Activated CD4-positive, CD25-positive, alpha-beta regulatory T cell (primary cell): ENCODE results near the gene STT3B.
"Not testable (repeated sequence)": the region's sequence is repeated elsewhere in the genome, so short reads cannot be mapped to it uniquely, and the experiment has no call there.

Source experiments
- DNase-seq, 4 experiments: peaks; one replicate each; lab custom pipeline; 2025; lab: John Stamatoyannopoulos, UW

STT3B gene

DNA sequence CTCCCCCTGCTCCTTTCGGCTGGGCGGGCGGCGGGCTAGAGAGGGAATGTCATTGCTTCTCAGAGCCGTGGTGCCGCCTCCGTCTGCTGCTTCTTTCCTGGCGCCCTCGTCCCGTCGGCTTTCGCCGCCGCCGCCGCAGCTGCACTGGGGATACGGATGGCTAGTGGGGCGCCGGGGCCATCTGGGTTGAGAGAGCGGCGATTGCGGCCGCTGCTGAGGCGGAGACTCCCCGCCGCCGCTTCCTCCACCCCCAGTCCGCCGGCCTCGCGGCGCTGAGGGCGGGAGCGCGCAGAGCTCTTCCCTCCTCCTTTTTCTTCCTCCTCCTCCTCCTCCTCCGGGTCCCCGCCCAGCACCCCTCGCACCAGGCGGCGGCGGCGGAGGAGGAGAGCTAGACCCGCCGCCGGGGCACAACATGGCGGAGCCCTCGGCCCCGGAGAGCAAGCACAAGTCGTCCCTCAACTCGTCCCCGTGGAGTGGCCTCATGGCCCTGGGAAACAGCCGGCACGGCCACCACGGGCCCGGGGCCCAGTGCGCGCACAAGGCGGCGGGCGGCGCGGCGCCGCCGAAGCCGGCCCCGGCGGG lies at the start of gene STT3B:
TSS of gene STT3B (plus strand) at position 339 of the 582 bp plus-strand sequence. CDS start at position 413, 74 bp downstream.
- peak; percentile 71 to 77 (median 74) for DNase-seq

DNA sequence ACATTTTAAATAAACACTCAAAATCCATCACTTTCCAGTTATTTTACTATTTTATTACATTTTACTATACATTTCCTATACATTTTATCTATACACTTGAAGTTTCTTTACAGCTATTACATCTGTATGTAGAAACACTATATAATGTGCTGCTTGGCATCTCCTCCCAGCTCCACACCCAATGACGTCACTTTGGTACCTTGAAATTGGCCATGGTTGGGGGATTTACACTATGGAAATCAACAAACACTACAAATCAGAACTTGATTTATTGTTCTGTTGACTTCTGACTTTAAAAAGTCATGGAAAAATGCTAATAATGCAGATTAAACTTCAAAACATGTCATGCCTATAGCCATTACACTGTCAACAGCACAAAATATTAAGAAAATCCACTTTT lies 48.9 kb upstream of the STT3B start:
- DNase-seq = no peak

DNA sequence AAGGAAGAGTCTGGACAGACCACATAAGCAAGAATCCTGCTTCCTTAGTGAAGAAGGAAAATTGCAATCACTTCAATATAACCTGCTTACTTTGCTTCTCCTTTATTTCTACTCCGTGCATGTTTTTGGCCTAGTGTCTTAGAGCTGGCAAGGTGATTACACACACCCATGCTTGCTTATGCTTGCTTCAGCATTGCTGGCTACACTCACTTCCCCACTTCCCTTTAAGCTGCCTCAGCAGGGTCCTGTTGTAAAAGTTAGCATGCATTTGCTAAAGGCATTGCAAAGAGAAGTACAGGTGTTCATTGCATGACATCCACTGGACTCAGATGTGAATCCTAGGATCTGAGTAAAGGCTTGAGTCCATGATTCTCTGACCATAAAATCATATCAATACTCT lies 47.5 kb upstream of the STT3B start:
- no peak for DNase-seq

DNA sequence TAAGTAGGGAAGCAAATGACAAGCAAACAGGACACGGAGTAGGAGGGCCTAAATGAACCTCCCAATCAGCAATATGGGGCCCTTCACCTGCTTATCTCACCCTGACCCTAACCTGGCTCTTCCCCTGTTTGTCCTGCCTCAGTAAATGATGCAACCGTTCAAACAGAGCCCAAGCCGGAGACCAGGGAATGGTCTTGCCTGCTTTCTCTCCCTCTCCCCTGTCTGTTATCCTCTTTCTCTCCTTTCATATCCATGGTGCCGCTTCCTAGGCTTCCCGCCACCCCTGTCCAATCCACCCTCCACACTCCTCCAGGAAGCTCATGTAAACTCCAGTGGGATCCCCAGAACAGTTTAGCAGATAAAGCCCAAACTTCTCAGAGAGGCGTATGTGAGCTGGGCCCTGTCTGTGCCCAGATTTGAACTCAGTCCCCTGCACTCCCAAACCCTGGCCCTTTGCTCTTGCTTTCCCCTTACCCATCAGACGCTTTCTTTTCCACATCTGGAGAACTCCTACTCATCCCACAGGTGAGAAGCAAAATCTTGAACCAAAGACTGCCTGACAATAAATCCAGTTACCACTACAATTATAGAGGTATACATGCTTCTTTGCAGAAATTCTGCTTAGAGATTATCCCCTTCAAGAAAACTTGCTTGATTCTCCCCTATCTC lies 45.7 kb upstream of the STT3B start:
- no peak for DNase-seq

DNA sequence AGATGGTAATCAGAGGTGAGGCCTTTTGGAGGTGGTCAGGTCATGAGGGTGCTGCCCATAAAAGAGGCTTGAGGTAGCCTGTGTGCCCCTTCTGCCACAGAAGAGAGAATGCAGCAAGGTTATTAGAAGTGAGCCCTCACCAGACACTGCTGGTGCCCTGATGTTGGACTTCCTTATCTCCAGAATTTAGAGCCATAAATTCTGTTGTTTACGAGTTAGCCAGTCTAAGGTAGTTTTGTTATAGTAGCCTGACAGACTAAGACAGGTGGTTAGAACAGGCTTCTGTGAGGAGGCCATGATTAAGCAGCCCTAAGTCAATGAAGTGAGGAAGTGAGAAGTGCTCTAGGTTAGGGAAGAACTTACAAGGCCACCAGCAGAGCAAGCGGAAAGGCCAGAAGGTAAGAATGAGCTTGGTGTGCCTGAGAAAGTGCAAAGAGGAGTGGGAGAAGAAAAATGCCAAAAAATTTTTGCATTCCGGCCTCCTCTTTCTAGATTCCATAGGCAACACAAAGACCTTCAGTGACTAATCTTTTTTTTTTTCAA lies 44.2 kb upstream of the STT3B start:
- no peak for DNase-seq

DNA sequence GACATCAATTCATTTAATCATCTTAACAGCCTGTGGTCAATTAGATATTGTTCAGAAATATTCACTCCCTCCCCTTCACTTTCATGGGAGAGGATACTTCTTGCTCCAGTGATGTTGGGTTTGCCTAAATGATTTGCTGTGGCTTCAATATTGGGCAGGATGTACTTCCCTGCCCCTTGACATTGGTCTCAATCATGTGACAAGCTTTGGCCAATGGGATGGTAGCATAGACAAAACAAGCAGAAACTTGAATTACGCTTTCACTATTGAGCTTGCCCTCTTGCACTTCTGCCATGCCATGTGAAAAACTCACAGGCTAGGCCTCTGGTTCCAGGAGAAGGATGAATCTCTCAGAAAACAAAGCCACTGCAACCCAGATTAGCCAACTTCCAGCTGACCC lies 42.2 kb upstream of the STT3B start:
- DNase-seq = no peak

DNA sequence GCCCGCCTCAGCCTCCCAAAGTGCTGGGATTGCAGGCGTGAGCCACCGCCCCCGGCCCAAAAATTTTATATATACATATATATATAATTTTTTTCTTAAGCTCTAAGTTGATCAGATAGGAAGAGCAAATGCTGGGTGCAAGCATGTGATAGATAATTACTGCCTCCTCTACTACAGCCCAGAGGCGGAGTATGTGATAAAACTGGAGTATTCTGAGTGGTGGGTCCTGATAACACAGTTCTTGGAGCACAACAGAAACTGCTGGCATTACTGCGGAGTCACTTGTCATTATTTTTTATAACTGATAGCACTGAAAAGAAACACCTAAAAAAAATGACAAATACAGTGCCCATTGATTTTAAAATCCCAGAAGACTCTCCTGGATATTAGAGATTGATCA lies 41.1 kb upstream of the STT3B start:
- no peak for DNase-seq

DNA sequence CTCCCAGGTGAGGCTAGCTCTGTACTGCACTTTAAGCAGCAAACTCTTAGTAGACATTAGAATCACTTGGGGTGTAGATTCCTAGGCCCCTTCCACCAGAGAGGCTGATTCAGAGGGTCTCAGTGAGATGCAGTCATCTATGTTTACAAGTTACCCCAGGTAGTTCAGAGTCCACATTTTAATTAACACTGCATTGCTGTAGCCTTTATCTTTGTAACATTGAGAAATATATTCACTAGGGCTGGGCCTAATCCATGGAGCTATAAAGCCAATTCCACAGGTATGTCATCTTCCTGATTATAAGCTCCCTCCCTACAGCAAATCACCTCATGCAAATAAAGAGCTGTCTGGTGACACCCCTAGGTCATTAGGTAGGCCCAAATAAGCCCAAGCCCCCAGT lies 39.6 kb upstream of the STT3B start:
- no peak for DNase-seq

DNA sequence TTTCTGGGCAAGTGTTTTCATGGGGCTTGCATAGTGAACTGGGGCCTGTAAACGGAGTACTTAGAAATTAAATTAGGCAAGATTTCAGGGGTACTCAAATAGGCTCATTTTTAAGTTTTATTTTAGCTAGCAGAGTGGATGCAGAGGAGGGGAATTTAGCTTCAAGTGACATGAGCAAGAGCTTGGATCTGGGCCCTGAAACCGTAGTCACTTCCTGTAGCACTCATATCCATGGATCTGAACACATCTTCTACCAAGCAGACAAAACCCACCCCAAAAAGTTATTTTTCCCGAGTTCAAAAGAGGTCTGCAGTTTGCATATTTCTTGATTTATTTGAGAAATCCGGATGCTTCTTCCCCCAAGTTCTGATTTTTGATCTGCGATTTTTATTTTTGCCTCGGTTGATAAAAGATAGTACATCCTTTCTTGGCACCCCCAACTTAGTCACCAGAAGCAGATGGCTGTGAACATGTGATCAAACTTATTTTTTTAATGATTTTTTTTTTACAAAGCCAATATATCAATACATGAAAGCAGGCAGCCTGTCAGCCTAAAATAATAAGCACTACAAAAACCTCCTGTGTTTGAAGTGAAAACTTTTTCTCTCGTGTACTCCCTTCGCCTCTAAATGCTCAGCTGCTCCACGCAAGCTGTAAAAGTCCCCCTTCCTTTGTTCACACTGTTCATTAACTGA lies 36.6 kb upstream of the STT3B start:
- DNase-seq = no peak

DNA sequence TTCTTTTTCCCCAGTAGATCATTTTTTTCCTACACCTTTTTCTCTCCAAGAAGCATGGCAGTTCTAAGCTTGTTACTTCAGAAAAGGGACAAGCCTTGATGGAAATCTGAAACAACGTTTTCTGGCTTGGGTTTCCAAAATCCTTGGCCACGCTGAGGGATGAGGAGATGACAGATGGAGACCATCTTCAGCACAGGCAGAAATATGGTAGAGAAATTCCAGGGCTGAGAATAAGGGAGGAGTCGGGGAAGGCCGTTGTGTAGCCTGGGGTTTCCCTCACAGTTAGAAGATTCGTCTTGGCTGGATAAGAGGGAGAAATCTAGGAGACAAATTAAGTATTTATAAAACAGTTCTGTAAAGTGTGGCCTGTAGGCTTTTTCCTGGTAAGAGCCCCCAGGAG lies 33.9 kb upstream of the STT3B start:
- DNase-seq = no peak

DNA sequence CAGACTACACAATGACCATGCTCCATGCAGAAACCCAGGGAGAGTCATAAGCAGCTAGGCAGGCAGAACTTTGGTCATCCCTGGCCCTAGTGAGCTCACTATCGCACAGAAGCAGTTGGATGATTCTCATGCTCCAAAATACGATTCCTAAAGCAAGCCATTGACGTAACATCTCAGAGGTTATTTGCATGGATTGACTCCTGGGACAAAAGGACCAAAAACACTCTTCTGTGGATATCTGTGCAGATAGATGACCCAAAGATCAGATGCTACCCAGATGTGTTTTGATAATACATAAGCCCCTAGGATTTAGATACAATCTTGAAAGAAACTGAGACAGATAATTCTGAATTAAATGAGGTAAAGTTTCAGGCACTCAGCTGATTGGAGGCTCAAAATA lies 33.4 kb upstream of the STT3B start:
- no peak for DNase-seq

DNA sequence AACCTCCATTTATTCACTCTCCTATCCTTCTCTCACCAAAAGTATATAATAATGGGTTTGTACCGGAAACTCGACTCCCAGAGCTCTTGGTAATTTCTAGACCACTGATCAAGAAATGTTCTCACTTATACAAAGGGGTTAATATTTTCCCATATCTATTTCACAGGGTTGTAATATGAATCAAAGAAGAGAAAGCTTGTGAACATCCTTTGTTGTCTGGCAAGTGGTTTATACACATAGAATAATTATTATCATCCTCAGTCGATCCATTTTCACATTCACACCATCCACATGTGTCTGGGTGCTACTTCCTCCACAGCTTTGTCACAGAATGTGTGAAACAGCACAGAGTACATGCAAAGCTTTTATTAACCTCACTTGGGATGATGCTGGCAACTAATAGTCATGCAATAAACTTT lies 29.9 kb upstream of the STT3B start:
- no peak for DNase-seq

DNA sequence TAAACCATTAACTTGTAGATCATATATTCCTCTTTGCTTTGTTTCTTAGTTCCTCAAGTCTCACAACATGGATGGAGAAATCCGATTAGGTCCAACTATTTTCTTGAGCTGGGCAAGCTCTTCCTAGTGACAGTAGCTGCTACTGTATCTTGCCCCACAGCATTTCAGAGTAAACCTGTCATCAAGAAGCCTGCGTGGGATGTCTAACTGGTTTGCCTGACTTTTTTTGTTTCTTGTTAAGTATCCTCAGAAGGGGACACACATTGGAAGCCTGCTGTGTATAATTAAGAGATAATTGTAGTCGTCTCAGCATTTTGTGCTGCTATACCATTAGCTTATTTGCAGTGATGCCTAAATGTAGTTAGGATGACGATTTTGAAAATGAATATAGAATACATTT lies 29.3 kb upstream of the STT3B start:
- DNase-seq = no peak

DNA sequence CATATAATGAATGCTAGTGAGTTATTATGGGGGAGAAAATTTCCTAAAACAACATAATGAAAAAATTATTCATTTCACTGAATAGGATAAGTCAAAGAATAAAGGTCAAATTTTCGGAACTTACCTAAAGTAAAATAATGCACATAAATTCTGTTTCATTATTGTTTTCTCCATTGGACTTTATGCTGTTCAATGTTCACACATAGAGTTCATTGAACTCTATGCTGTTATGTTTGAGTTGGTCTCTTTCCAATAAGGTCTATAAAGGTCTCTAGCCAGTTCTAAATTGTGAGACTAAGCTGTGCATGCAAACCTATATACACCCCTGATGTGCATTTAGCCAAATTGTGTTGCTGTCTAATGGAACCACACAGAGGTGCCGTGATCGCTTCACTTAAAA lies 28.5 kb upstream of the STT3B start:
- DNase-seq = no peak

DNA sequence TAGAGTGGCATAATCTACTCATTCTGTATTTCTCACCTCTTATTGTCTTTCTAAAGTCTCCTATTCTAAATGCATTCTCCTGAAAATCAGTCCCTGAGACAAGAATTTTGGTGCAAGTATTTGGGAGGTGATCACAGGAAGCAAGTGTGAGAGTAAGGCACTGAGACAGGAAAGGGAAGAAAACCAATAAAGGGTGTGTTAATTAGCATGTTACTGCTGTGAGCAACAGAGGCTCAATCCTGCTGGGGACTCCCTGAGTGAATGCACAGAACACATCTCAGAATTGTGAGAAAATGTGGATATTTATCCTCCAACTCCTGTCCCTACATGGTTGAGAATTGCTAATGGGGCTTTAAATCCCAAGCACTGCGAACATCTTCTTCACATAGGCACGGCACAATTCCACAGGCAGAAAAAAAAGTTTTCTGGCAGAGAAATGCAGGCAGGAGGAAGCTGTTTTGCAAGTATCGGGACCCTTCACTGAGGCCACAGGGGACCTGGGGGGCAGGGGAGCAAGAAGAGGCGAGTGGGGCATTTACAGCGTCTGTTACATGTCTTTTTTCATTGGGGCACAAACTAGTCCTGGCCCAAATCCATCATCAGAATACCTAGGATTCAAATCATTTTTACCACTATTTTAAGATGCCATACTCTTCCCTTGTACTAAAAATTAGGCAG lies 27.2 kb upstream of the STT3B start:
- DNase-seq = no peak

DNA sequence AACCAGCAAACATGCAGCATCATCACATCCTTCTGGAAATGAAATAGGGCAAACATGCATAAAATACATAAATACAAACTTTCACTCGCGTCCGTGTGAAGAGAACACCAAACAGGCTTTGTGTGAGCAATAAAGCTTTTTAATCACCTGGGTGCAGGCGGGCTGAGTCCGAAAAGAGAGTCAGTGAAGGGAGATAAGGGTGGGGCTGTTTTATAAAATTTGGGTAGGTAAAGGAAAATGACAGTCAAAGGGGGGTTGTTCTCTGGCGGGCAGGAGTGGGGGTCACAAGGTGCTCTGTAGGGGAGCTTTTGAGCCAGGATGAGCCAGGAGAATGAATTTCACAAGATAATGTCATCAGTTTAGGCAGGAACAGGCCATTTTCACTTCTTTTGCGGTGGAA lies 26.2 kb upstream of the STT3B start:
- DNase-seq = not testable (repeated sequence)

DNA sequence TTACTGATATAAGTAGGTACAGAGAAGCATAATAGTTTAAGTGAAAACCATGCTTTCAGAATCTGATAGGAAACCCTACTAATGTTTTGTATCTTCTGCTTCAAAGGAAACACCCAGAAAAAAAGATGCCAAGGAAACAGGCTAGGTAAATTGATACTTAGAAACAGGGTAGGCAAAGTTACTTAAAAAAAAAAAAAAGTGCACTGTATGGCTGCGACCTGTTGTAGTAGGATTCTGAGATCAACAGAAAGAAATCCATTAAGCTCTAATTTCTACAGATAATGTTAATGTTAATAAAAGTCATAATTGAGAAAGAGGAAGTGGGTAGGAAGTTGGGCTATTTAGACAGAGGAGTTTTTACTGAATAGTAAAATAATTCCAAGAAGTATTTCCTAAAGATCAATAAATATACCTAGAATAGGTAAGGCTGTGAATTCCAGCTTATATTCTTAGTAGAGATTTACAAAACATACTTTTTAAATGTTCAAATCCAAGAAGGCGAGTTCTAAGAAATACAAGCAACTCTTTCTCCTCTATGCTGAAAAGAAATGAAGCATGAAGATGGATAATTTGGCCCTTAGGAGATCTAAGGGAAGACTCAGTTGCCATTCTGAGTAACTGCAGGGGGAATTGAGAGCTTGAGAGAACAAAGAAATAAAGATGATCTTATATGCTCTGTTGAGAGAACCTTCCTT lies 24.1 kb upstream of the STT3B start:
- DNase-seq = no peak

DNA sequence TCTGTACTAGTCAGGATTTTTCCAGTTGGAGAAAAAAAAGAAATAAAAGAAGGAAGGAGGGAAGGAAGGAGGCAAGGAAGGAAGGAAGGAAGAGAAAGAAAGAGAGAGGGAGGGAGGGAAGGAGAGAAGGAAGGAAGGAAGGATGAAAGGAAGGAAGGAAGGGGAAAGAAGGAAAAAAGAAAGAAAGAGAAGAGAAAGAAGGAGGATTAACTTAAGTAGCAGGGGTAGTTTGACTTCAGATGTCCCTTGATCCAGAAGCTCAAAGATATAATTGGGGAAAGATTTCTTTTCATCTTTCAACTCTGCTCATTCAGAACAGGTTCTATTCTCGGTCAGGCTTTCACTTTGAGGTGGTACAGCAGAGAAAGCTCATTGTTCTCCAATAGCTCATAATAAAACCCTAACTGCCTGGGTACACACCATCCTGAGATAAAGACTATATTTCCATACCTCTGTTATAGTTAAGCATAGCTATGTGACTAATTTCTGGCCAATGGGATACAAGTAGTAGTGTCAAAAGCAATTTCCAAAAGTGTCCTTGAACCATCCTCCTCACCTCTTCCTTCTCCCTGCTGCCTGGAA lies 23.5 kb upstream of the STT3B start:
- no peak for DNase-seq

DNA sequence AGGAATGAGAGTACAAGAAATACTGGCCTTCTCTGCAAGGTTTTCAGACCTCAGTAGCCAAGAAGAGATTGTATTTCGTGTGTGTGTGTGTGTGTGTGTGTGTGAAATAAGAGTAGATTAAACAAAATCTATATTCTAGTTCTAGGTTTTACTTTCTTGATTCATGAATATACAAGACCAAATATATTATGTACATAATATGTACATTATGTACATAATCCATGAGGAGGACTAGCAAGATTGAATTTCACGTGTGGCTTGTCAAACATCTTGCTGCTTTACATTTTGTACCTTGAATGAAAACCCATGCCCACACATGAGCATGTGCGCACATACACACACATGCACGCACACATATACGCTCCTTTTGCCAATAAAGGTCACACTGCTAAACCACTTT lies 18.2 kb upstream of the STT3B start:
- no peak for DNase-seq

DNA sequence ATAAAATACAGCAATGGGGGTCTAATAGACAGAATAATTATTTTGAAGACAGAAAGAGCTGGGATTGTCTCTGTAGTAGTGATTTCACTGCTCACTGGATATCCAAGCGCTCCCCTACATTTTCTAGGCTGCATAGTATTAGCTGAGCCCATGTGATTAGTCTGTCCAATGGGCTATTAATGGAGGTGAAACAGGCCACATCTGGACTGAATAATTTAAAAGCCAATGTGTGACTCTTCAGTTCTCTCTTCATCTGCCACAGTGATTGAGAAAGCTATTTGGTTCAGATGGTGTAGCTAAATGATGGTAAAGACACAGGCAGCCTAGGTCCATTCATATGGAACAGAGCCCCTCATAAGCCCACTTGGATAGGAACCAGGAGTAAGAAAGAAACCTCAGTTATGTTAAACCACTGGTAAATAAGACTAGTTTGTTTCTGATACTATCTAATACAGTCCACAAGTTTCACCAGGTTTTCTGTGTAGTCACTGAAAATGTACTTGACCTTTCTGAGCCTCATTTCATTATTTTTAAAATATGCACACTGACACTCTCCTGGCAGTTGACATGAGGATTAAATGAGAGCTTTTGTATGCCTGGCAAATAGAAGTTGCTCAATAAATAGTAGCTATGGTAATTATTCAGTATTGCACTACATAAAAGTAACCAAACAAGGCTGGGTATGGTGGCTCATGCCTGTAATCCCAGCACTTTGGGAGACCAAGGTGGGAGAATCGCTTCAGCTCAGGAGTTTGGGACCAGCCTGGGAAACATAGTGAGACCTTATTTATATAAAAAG lies 17.0 kb upstream of the STT3B start:
- DNase-seq = no peak

DNA sequence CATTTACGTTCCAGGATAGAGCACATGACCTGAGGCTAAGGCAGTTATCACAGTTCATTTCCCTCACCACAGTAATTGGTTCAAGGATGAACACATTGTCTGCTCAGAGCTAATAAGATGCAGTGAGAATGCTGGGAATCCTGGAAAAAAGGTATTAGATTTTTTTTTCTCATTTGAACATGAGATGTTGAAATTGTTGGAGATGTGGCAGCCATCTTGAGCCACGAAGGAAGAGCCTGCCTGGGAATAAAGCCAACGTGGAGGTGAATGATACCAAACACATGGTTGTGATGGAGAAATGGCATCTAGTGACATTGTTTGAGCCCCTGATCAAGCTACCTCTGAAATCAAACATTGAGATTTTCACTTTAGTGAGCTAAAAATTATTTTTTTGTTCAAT lies 16.0 kb upstream of the STT3B start:
- DNase-seq = no peak
